Activated CD4-positive, alpha-beta T cell treated with anti-CD3 and anti-CD28 coated beads, Interleukin-2, amount 10 ng/mL, durations not matched to agents 7 days and 5 days (primary cell): Measurements from ENCODE around the gene OR2H2. TPM values are rescaled to one million over a fixed set of nuclear protein-coding genes. Genes with fewer than 3 reads are reported as not detected.

Experiments
- CTCF ChIA-PET: fragments of 350-600 bp; sonication (Branson Sonifier 250); formaldehyde crosslinking; loops from one replicate; lab custom pipeline; 2021; ENCODE audit warnings: antibody characterized with exemption; lab: Charles Lee
- POLR2A ChIA-PET: fragments of 350-600 bp; sonication (Branson Sonifier 250); formaldehyde crosslinking; loops from one replicate; lab custom pipeline; 2021; ENCODE audit warnings: antibody characterized with exemption; lab: Charles Lee
- DNase-seq: peaks from one replicate; pipeline ENCODE4 v3.0.0-alpha.2; 2020
- H3K27ac Mint-ChIP-seq: one replicate; pipeline ENCODE4 v1.8.0; 2021; ENCODE audit warnings: mild to moderate bottlenecking, moderate library complexity, mixed read lengths
- H3K27me3 Mint-ChIP-seq: one replicate; pipeline ENCODE4 v1.8.0; 2021; ENCODE audit warnings: mixed read lengths
- H3K36me3 Mint-ChIP-seq: one replicate; pipeline ENCODE4 v1.8.0; 2021; ENCODE audit warnings: low read depth, mixed read lengths
- H3K4me1 Mint-ChIP-seq: one replicate; pipeline ENCODE4 v1.8.0; 2021; ENCODE audit warnings: mixed read lengths
- H3K4me3 Mint-ChIP-seq: one replicate; pipeline ENCODE4 v1.8.0; 2021; ENCODE audit warnings: mild to moderate bottlenecking, moderate library complexity, mixed read lengths
- H3K9me3 Mint-ChIP-seq: one replicate; pipeline ENCODE4 v1.8.0; 2021; ENCODE audit warnings: mixed read lengths
- total RNA-seq, 2 experiments: library from RNA; stranded (reverse); gene quantifications; one replicate each; pipeline ENCODE4 v1.2.3, GENCODE V29; 2021

The OR2H2 gene
- total RNA-seq, 2 experiments from 2014 or later = not detected

DNA sequence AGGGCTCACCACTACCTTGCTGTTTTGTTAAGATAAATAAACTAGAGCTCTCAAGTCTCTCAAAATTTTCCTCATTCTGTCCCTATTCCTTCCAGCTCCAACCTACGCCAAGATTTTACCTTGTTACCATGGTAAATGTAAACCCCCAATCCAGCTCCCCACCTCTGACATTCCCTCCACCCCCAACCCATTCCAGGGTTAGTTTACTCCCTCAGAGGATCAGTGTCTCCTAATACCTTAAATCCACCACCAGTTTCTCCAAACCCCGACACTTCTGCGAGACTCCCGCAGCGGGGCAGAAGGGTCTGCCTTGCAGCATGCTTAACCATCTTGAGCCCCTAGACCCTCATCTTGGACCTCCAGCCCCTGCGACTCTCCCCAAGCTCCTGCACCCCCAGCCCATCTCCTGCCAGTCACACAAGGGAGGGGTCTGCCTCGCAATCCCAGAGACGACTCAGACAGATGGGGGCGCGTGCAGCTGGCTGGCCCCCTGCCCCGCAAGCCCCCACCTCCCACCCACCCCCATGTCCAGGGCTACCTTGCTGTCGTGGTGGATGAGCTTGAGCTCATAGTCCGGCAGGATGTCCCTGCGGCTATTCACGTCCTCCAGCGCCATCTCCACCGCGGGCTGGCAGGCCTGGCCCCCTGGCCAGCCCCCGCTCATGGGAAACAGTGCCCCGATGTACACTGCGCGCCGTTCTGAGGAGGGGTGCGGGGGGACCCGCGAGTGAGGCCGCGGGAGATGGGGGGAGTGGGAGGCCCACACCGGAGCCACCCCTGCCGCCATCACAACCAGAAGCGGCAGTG is 42.2 kb downstream of the OR2H2 start:
- peaks cover 21% of the 10 kb centered on the region for H3K36me3 Mint-ChIP-seq
- peaks cover 17% of the 10 kb centered on the region for H3K27me3 Mint-ChIP-seq
- ChIA-PET POLR2A (no interaction called here), CTCF (interaction anchor here (0.6 to 2.1 kb wide), 4 partner anchors 8 to 23 kb away, joined by 3 to 6 read pairs (median 4); no protein-coding TSS in a partner anchor)
- no peaks in the 10 kb centered on the region for H3K9me3 Mint-ChIP-seq
- H3K4me1 Mint-ChIP-seq = peaks cover 35% of the 10 kb centered on the region
- H3K27ac Mint-ChIP-seq = peak overlapping the region; percentile 50
- peak overlapping the region; percentile 53 for H3K4me3 Mint-ChIP-seq
- DNase-seq = no peak

DNA sequence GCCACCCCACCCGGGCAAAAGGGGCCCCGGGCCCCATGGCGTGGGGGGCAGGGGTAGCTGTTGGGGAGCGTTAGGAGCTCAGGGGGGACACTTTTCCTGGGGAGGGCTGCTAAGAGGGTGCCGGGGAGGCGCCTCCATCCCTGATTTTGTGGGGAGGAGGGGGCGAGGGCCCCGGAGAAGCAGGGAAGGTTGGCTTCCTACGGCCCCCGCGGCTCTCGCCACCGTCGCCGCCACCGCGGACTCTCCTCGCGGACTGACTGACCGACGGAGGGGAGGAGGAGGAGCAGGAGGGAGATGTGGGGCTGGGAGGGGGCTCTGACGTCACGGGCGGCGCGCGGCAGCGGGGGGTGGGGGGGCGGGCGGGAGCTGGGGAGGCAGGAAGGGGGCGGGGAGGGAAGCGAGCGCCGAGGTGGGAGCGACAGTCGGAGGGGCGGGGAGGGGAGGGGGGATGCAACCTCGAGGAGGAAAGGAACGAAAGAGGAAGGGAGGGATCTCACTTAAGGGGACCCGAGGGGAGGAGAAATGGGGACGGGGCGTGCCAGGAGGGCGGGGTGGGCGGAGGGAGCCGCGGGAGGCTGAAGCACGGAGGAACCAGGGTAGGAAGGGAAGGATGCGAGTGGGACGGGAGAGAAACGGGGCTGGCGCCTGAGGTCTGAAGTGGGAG is 43.0 kb downstream of the OR2H2 start:
- Mint-ChIP-seq H3K36me3 (peaks cover 18% of the 10 kb centered on the region), H3K4me1 (peaks cover 36% of the 10 kb centered on the region), H3K9me3 (no peaks in the 10 kb centered on the region), H3K27me3 (peaks cover 17% of the 10 kb centered on the region), H3K4me3 (peak overlapping the region; percentile 87), H3K27ac (peak overlapping the region; percentile 79)
- CTCF ChIA-PET = interaction anchor here (0.6 to 2.1 kb wide), 3 partner anchors 8 to 94 kb away, joined by 3 to 5 read pairs (median 3); no protein-coding TSS in a partner anchor
- POLR2A ChIA-PET = no interaction called here
- DNase-seq = peak; percentile 59

DNA sequence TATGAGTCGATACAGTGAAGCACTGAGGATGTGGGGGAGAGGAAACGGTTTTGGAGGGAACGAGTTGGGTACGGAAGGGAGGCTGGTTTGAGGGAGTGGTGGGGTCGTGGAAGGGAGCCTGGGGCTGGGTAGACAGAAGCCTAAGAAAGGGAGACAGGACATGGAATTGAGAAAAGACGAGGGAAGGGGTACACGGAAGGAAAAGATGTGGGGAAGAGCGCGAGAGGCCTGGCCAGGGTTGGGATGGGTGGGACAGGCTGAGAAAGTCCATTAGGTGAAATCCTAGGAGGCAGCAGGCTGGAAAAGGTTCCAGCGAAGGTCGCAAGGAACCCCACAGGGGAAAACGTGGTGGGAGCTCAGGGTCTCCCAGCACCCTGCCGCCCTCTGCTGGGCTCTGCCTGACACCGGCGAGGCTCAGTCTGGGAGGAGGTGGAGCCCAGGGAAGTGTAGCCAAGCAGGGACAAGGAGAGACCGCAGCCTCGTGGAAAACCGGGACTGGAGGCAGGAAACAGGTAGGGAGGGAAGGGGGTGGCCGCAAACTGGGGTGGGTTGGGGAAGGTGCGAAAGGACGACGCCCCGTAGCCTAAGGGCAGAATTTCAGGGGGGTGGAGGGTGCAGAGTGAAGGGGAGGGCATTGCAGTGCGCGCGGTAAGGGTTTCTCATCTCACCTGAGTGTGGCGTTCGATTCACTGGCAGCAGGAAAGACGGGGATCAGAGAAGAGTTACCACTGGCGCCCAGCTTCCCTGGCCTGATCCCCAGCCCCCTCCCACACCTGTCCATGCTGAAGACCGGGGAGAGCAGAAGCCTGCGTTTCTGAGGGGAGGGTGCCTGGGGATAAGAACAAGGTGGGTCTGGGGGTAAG is 43.7 kb downstream of the OR2H2 start:
- Mint-ChIP-seq H3K9me3 (no peaks in the 10 kb centered on the region), H3K27ac (peak overlapping the region; percentile 79), H3K27me3 (peaks cover 21% of the 10 kb centered on the region), H3K36me3 (peaks cover 16% of the 10 kb centered on the region), H3K4me3 (peak overlapping the region; percentile 87), H3K4me1 (peaks cover 41% of the 10 kb centered on the region)
- DNase-seq = peak; percentile 58
- CTCF ChIA-PET = interaction anchor here (0.6 to 3.1 kb wide), 4 partner anchors 9 to 94 kb away, joined by 3 to 11 read pairs (median 4); no protein-coding TSS in a partner anchor
- POLR2A ChIA-PET = no interaction called here

DNA sequence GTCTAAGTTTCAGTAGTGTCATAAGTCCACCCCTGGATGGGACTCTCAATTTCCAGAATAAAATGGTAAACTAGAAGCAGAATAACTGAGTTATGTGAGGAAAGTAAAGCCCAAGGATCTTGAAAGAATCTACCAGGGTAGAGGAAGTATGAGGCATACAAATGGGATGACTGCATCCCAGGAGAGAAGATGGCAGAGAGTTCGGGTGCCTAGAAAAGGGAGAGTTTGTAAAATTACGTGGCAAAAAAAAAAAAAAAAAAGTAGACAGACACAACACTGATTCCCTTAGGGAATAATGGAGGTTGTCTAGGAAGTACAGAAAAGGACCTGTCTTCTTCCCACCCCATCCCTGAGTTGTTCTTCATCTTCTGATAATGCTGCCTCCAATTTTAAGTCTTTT is 44.6 kb downstream of the OR2H2 start:
- Mint-ChIP-seq H3K4me1 (peaks cover 50% of the 10 kb centered on the region), H3K36me3 (peaks cover 14% of the 10 kb centered on the region), H3K4me3 (peak overlapping the region; percentile 87), H3K27ac (no peak overlapping the region), H3K27me3 (peaks cover 22% of the 10 kb centered on the region), H3K9me3 (no peaks in the 10 kb centered on the region)
- POLR2A ChIA-PET = no interaction called here
- DNase-seq = no peak
- CTCF ChIA-PET = interaction anchor here (0.6 to 3.1 kb wide), 4 partner anchors 18 to 1773 kb away, joined by 3 to 11 read pairs (median 4); no protein-coding TSS in a partner anchor

DNA sequence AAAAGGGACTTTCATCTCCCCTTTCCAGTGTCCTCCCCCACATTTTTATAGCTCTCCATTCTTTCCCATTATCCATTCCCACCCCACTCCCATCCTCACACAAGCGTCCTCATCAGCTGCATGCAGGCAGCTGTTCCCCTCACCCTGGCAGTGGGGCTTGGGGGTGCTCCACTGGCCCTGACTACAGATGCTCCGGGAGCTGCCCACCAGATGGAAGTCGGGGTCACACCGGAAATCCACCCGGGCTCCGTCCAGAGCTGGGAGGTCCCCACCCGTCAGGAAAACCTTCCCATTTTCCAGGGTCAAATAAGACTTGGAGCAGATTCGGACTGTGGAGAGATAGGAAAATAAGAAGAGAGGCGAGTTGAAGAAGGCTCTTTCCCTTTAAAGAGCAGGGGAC is 45.4 kb downstream of the OR2H2 start:
- peaks cover 51% of the 10 kb centered on the region for H3K4me1 Mint-ChIP-seq
- H3K27ac Mint-ChIP-seq = no peak overlapping the region
- peaks cover 14% of the 10 kb centered on the region for H3K36me3 Mint-ChIP-seq
- DNase-seq = no peak
- CTCF ChIA-PET = interaction anchor here (0.9 to 3.1 kb wide), 6 partner anchors 8 to 24 kb away, joined by 3 to 11 read pairs (median 3); no protein-coding TSS in a partner anchor
- POLR2A ChIA-PET = no interaction called here
- peak overlapping the region; percentile 70 for H3K4me3 Mint-ChIP-seq
- H3K9me3 Mint-ChIP-seq = no peaks in the 10 kb centered on the region
- peaks cover 22% of the 10 kb centered on the region for H3K27me3 Mint-ChIP-seq

DNA sequence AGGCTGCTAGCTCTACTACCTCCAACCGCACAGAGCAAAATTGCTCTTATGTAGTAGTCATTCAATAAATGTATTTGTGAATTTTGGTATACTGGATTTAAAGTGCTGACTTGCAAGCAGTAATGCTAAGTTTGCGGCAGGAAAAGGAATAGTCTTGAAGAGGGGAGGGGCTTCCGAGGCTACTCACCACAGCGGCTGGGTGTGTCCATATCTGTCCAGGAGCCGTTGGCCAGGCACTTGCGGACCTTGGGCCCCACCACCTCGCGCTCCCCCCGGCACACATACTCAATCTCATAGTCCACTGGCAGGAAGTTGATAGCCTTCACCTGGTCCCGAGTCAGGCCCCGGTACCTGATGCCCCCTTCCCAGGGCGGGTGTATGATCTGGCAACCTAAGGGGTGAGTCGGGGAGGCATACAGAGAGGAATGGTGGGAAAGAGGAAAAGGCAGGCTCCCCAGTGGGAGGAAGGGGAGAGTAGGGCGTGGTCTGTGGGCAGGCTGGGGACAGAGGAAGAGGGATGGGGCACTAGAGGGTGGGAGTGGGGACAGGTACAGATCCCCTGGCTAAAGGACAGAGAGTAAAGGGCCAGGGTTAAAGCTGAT is 46.4 kb downstream of the OR2H2 start:
- H3K4me1 Mint-ChIP-seq = peaks cover 51% of the 10 kb centered on the region
- peaks cover 23% of the 10 kb centered on the region for H3K27me3 Mint-ChIP-seq
- peak overlapping the region; percentile 47 for H3K27ac Mint-ChIP-seq
- H3K4me3 Mint-ChIP-seq = peak overlapping the region; percentile 70
- no peaks in the 10 kb centered on the region for H3K9me3 Mint-ChIP-seq
- ChIA-PET CTCF (interaction anchor here (1.1 to 3.1 kb wide), 2 partner anchors 8 to 19 kb away, joined by 3 to 11 read pairs; no protein-coding TSS in a partner anchor), POLR2A (no interaction called here)
- DNase-seq = no peak
- peaks cover 14% of the 10 kb centered on the region for H3K36me3 Mint-ChIP-seq

DNA sequence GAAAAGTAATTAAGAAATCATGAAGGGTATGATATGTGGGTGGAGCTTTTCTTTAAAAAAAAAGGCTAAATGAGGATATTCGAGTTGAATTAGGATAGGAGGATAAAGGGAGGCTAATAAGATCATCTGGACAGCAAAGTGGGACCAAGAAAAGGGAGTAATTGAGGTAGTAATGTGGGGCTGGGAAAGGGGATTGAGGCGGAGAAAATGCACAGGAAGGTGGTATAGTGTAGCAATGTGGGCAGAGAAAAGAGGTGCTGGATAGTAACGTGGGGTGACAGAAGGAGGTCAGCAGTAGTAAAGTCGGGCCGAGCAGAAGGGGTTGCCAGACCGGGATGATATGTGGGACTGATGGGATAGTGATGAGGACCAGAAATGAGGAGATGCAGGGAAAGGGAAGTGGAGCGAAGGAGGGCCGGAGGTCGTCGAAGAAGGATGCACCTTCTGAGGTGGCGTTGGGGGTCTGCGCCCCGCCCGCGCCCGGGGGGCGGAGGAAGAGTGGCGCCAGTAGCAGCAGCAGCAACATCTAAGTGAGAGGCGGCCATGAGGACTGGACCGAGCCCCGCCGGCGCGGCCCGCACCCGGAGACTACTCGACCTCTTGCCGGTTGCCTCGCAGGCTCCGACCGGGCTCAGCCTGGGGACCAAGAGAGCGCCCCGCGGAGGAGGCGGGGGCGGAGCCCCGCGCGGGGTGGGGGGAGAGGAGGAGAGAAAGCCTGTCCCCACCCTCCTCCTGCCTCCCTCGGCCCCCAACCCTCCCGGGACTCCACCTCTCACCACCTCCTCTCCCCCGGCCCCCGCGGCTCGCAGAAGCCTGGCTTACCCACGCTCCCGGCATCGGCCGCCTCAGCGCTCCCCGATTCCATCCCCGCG is 47.2 kb downstream of the OR2H2 start:
- H3K27me3 Mint-ChIP-seq = peaks cover 18% of the 10 kb centered on the region
- peaks cover 14% of the 10 kb centered on the region for H3K36me3 Mint-ChIP-seq
- POLR2A ChIA-PET = no interaction called here
- CTCF ChIA-PET = interaction anchor here (2.0 to 3.1 kb wide), 2 partner anchors 18 kb away, joined by 11 to 20 read pairs; no protein-coding TSS in a partner anchor
- peak; percentile 70 for DNase-seq
- peak overlapping the region; percentile 37 for H3K27ac Mint-ChIP-seq
- H3K4me3 Mint-ChIP-seq = peak overlapping the region; percentile 70
- no peaks in the 10 kb centered on the region for H3K9me3 Mint-ChIP-seq
- H3K4me1 Mint-ChIP-seq = peaks cover 49% of the 10 kb centered on the region

DNA sequence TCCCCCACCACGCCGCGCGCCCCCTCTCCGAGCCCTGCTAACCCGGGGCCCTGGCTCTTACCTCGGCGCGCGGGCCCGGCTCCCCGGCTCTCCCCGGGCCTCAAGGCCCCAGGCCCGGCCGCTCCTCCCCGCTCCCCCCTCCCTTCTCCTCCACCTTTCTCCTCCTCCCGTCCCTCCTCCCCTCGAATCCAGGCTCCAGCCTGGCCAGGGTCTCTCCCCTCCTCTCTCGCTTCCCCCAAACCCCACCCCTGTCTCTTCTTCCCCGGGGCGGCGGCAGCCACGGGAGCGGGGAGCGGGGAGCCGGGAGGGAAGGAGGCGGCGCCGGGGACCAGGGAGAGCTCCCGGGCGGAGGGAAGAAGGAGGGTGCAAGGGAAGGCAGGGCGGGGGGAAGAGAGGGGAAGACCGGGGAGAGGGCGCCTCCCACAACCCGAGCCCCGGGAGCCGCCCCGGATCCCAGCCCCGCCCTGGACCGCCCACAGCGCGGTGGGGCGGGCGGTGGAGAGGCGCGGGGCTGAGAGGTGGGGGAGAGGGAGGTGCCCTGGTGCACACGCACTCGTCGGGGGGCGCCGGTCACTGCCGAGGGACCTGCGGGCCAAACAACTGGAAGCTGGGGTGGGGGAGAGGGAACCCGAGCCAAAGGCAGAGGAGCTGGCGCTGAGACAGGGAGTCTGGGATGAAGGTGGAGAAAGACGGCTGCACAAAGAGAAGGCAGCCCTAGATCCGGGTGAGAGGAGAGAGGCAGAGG is 48.0 kb downstream of the OR2H2 start, which contains the start of gene GABBR1:
TSS of gene GABBR1 (minus strand) at position 395 of the 745 bp plus-strand sequence. CDS start 798 bp downstream, outside the sequence.
- peak within 1 kb of the TSS; percentile 84 for H3K27ac Mint-ChIP-seq
- peaks cover 14% of the 10 kb centered on the region for H3K36me3 Mint-ChIP-seq
- H3K4me3 Mint-ChIP-seq = peak within 1 kb of the TSS; percentile 70
- peak; percentile 82 for DNase-seq
- H3K27me3 Mint-ChIP-seq = peaks cover 20% of the 10 kb centered on the region
- H3K9me3 Mint-ChIP-seq = no peaks in the 10 kb centered on the region
- ChIA-PET CTCF (interaction anchor here (1.0 to 2.0 kb wide), 3 partner anchors 9 to 17 kb away, joined by 3 to 20 read pairs (median 9); no protein-coding TSS in a partner anchor), POLR2A (no interaction called here)
- peaks cover 51% of the 10 kb centered on the region for H3K4me1 Mint-ChIP-seq

DNA sequence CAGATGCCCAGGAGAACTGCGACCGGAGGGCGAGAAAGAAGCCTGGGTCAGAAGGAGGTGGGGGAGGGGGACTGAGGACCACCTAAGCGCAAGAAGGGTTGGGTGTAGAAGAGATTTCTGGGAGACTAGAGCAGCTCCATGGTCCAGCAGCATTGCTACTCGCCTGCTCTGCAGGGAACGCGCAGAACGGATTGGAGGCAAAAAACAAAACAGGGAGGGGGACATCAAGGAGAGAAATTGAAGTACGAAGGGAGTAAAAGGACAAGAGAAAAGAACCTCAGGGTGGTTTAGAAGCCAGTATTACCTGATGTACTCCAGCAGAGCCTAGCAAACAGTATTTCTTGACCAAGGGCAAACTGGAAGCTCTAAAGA is 48.6 kb downstream of the OR2H2 start:
- Mint-ChIP-seq H3K4me3 (peak overlapping the region; percentile 65), H3K27me3 (peaks cover 17% of the 10 kb centered on the region), H3K27ac (peak overlapping the region; percentile 84), H3K4me1 (peaks cover 48% of the 10 kb centered on the region), H3K36me3 (peaks cover 14% of the 10 kb centered on the region), H3K9me3 (no peaks in the 10 kb centered on the region)
- POLR2A ChIA-PET = no interaction called here
- no peak for DNase-seq
- CTCF ChIA-PET = interaction anchor here (1.0 to 2.0 kb wide), 3 partner anchors 9 to 16 kb away, joined by 3 to 20 read pairs (median 9); no protein-coding TSS in a partner anchor

DNA sequence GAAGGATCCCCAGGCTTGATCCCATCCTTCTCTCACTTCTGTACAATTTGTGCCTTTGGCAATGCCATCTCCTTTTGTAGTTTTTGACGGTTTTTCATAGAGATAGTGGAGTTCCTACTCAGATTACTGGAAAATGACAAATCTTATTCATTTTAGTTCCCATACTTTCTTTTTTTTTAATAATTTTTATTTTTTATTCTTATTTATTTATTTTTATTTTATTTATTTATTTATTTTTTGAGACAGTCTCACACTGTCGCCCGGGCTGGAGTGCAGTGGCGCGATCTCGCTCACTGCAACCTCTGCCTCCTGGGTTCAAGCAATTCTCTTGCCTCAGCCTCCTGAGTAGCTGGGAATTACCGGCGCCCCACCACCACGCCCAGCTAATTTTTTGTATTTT is 52.3 kb downstream of the OR2H2 start:
- Mint-ChIP-seq H3K4me1 (peaks cover 36% of the 10 kb centered on the region), H3K36me3 (no peaks in the 10 kb centered on the region)
- CTCF ChIA-PET = no interaction called here

More for the DNA sequence above, 52.3 kb downstream of the OR2H2 start:
- Mint-ChIP-seq H3K9me3 (no peaks in the 10 kb centered on the region), H3K27ac (no peak overlapping the region), H3K4me3 (no peak overlapping the region), H3K27me3 (peaks cover 10% of the 10 kb centered on the region)
- no peak for DNase-seq
- POLR2A ChIA-PET = no interaction called here
